Activated effector memory CD4-positive, alpha-beta T cell treated with anti-CD3 and anti-CD28 coated beads, Interleukin-2, amount 50 U/mL, for 16 hours (primary cell): Measurements from ENCODE around the gene CACNA1I.

ENCODE experiments used
- DNase-seq: peaks from one replicate; pipeline ENCODE4 v3.0.0-alpha.2; 2020

Gene CACNA1I

GRCh38 chr22:39678862-39679490, 108.4 kb downstream of the CACNA1I start:
- no peak for DNase-seq

DNA sequence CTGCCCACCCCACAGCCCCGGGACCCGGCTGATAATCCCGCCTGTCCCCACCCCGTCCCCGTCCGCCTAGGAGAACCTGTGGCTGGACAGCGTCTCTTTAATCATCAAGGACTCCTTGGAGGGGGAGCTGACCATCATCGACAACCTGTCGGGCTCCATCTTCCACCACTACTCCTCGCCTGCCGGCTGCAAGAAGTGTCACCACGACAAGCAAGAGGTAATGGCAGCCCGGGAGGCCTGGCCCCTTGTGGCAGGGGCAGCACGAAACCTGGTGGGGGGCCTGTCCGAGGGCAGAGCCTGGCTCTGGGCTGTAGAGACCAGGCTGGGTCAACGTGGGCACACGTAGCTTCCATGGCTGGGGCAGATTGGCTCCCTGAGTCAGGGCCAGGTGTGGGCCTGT, 109.1 kb downstream of the CACNA1I start:
- DNase-seq, result no peak

- no peak for DNase-seq
Observed at GRCh38 chr22:39680486-39680885, 109.9 kb downstream of the CACNA1I start.

- DNase-seq, result no peak
Observed at GRCh38 chr22:39681038-39681861, 110.7 kb downstream of the CACNA1I start.

DNA sequence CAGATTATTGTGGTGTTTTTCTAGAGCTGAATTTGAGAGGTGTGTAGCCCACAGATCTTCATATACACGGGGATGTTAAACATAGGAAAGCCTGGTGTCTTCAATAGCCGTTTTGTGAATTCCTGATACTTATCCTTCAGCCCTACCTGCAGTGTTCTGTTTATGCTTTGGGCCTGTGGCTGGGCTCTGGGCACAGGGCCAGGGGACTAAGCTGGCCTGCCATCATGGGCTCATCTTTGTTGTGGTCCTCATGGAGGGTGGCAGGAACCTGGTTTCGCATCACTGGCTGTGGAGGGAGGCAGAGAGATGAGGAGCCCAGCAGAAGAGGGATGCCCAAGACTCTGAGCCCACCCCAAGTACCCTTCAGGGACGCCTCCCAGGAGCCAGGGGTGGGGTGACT, 112.4 kb downstream of the CACNA1I start:
- DNase-seq, result no peak

- DNase-seq, result no peak
Observed at GRCh38 chr22:39683639-39684038, 113.1 kb downstream of the CACNA1I start.

DNA sequence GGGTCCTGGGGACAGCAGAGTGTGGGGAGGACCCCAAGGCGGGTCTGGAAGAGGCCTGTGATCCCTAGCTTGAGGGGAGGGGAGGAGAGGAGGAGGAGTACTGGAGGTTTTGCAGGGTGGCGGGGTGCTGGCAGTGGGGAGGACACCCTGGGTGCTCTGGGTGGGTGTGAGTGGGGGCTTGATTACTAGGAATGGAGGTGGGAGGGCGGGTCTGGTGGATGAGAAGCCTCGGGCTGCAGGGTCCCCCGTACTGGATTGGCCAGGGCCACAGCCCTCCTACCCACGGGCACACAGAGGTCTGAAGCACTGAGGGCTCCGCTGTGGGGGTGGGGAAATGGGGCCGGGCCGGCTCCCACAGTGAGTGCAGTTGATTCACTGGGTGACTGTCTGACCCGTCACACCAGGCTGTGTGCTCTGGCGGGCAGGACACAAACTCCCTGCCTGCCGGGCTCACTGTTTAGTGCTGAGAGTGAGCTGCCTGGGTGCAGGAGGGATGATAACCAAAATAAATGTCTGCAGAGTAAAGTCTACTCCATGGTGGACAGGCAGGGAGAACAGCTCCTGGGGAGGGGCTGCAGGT, 114.2 kb downstream of the CACNA1I start:
- no peak for DNase-seq

GRCh38 chr22:39685336-39686177, 115.0 kb downstream of the CACNA1I start:
- no peak for DNase-seq

GRCh38 chr22:39686178-39686620, 115.6 kb downstream of the CACNA1I start:
- no peak for DNase-seq

DNA sequence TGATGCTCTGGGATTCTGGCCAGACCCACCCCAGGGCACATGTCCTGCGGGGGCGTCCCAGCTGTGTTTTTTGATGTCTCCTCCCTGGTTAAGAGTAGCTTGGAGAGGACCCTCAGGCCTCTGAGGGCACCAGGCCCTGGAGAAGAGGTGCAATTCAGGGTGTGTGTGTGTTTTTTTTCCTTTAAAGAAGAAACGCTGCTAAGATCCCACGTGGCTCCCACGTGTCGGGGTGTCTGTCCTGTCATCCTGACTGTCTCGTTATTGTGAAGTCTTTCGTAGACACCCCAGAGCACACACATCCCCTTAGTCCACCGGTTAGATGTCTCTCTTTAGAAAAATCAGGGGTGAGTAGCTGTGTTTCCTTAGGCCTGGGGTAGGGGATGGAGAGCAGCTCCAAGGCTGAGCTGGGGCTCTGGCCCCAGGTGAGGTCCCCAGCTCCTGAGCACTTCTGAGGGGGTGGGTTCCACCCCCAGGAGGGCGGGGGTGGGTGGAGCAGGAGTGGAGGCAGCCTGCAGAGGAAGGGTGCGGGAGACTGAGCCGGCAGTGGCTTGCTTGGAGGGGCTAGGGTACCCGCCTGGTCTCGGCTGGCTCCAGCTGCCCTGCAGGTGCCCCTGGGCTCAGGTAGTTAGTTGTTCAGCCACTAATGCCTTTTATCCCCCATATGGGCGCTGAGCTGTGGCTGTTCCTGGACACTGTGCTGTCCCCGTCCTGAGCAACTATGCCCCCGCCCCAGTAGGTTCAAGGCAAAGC, 116.4 kb downstream of the CACNA1I start:
- DNase-seq, result no peak

DNA sequence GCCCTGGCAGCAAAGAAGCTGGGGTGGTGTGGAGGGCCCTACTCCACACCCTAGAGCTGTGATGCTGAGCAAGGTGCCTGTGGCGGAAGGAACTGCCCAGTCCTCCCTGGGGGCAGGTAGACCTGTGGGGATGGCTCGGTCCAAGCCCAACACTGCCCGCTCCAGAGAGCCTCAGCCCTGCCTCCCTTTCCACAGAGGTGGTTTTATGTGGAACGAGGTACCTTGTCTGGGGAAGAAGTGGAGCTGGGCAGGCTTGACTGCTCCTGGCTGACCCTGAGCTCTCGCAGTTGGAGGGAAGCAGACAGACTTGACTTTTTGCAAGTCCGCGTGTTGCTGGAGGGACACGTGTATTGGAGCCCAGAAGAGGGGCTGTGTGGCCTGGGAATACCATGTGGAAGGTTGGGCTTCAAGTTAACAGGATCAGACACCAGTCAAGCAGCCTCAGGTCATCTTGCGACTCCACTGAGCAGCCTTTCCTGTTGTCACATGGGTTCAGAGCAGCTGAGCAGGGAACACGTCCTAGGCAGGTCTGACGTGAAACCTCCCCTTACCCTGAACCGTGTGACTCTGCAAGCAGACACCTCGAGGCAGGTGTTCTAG, 117.7 kb downstream of the CACNA1I start:
- DNase-seq, result no peak

GRCh38 chr22:39689421-39689820, 118.9 kb downstream of the CACNA1I start:
- no peak for DNase-seq

- no peak for DNase-seq
Observed at GRCh38 chr22:39690881-39691605, 120.5 kb downstream of the CACNA1I start.

DNA sequence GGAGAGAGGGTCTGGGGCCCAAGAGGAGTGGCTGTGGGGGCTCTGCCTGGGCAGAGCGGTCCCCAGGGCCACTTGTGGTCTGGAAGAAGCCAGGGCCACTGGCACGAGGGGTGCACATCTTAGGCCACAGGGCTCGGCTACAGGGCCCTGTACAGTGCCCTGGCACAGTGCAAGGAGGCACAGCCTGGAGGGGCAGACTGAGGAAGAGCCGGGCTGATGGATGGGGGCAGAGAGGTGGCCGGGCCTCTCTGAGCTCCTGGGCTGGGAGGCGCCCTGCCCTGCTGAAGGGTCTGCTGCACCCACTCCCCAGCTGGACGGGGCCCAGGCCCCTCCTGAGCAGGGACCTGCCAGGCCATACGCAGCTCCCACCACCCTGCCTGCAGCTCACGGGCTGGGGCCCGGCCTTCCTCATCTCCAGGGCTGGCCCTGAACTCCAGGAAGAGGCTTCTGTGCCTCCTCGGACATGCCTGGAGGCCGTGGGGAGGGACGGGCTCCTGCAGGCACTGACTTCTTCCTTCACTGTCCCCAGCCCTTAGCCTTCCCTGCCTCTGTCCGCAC, 123.5 kb downstream of the CACNA1I start:
- no peak for DNase-seq

- no peak for DNase-seq
Observed at GRCh38 chr22:39697790-39698430, 127.4 kb downstream of the CACNA1I start.

GRCh38 chr22:39699631-39700360, 129.2 kb downstream of the CACNA1I start:
- no peak for DNase-seq

- no peak for DNase-seq
Observed at GRCh38 chr22:39700565-39700964, 130.0 kb downstream of the CACNA1I start.

DNA sequence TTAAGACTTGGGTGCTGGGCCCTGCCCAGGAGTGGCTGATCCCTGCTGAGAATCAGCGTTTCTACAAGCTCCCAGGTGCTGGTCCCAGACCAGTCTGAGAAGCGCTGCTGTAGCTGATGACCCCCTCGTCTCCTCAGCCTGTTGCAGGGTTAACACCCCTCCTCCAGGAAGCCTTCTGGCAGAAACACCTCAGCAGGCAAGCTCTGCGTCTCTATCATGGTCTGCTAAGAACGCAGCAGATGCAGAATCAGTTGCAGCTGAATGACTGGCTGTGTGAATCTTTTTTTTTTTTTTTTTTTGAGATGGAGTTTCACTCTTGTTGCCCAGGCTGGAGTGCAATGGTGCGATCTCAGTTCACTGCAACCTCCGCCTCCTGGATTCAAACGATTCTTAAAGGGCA, 132.5 kb downstream of the CACNA1I start:
- no peak for DNase-seq

DNA sequence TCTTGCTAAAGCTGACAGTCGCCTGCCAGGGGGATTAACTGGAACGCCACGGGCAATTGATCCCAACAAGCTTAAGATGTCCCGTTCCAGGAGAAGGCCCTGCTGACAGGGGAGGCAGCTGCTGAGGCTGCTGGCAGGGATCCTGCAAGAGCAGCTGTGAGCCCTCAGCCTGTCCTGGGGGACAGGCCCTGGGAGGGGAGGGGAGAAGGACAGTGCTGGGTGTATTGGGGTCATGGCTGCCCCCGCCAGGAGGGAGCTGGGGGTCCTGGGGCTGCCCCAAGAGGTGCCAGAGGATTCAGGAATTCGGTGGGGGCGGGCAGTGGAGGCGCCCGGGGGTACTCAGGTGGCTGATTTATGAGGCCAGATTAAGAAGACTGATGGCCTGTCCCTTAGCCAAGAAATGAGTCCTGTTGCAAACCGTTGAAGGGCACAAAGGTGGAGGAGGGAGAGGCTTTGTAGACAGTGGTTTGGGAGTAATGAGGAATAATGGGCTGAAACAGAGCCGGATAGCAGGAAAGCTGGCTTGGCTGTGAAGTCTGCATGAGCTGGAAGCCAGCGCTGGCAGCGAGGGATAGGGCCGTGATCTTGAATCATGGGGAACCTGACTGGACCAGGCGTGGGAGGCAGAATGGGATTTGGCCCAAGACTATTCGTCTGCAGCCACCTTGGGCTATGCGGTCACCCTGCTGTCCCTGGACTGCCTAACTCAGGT, 133.5 kb downstream of the CACNA1I start:
- no peak for DNase-seq
